ENCODE measurements around the gene OR7C1. TPM values are rescaled to one million over a fixed set of nuclear protein-coding genes. Genes with fewer than 3 reads are reported as not detected.
"Not testable (repeated sequence)": the region's sequence is repeated elsewhere in the genome, so short reads cannot be mapped to it uniquely, and the experiment has no call there.

The OR7C1 gene
- polyA plus RNA-seq, 3 donors: 0.06 to 0.12 (median 0.11) TPM

DNA sequence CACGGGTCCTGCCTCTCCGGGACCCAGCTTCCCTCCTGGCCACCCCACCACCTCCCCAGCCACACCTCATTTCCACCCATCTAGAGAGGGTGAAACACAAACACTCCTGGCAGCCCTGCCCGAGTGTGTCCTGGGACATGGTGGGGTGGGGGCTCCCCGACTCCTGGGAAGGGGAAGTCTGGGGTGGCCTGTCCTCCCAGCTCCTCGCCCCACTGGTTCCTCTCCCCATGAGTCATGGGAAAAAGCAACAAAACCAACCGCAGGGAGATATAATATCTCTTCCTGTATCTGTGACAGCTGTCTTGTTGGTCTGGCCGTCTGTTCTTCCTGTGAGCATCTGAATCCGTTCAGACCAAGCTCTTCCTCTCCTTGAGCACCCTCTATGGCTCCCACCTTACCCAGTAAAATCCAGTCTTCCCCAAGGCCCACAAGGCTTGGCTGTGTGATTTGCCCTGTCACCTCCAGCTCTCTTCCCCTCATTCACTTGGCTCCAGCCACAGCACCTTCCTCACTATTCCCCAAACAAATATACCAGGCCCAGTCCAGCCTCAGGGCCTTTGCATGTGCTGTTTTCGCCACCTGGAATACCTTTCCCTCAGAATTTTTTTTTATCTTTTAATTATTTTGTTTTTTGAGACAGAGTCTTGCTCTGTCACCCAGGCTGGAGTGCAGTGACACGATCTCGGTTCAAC lies 49.7 kb downstream of the OR7C1 start:
- not testable (repeated sequence) for DNase-seq

DNA sequence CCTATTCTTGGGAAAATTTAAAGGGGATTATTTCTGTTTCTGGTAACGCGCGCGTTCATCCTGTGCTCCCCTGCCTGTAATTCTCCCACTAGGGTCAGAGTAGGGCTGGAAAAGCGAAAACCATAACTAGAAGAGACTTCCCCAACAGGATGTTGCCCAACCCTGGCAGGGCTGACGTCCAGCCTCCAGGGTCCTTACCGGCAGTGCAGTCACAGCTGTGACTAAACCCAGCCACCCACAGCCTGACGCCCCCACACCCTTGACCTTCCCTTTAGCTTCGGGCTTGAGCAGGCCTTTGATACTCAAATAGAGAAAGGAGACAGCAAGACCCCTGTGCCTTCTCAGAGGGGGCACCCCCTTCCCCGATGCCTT lies 50.3 kb downstream of the OR7C1 start:
- not testable (repeated sequence) for DNase-seq

- not testable (repeated sequence) for DNase-seq
Measured at GRCh38 chr19:14783410-14783998, 51.5 kb downstream of the OR7C1 start.

DNA sequence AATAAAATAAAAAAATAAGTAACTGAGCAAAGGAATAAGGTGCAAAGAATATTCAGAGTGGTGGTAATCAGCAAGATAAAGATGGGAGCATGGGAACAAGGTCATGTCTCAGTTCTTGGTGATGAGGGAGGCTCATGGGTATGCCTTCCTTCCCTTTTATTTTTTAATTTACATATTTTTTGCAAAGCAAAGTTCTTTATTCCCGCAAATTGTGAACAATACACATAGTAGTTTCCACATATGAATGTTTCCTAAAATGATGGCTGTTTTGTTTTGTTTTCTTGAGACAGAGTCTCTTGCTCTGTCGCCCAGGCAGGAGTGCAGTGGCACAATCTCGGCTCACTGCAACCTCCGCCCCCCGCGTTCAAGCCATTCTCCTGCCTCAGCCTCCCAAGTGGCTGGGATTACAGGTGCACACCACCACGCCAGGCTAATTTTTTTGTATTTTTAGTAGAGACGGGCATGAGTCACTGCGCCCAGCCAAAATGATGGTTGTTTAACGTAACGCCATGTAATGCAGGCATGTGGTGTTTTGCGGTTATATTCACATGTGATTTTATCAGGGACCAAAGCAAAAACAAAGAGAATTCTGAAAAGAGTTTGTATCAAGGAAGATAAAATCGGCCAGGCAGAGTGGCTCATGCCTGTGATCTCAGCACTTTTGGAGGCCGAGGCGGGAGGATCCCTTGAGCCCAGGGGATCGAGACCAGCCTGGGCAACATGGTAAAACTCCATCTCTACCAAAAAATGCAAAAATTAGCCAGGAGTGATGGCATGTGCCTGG lies 52.2 kb downstream of the OR7C1 start:
- DNase-seq: no peak

- DNase-seq: not testable (repeated sequence)
Measured at GRCh38 chr19:14781713-14782536, 53.1 kb downstream of the OR7C1 start.

GRCh38 chr19:14780622-14781225 lies 54.3 kb downstream of the OR7C1 start:
- DNase-seq: not testable (repeated sequence)

GRCh38 chr19:14779151-14779550 lies 55.8 kb downstream of the OR7C1 start:
- DNase-seq: no peak

DNA sequence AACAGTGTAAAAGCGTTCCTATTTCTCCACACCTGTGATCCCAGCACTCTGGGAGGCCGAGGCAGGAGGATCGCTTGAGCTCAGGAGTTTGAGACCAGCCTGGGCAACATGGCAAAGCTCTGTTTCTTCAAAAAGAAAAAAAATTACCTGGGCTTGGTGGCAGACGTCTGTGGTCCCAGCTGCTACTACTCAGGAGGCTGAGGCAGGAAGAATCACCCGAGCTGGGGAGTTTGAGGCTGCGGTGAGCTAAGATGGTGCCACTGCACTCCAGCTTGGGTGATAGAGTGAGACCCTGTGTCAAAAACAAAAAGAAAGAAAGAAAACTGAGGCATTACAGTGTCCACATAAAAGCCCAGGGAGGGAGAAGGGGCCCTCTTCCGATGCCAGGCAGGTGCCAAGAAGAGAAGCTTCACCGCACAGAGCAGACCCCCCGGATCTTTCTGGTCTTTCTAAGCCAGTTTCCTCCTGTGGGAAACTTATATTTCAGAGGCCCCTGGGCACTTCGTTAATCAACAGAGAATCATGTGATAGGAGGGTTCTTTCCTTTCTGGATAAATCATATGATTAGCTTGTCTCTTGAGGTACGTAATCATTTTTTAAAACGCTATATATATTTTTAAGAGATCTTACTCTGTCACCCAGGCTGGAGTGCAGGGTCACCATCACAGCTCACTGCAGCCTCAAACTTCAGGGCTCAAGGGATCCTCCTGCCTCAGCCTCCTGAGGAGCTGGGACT lies 56.7 kb downstream of the OR7C1 start, which contains the start of gene ADGRE2:
TSS of gene ADGRE2 (minus strand) at position 451 of the 736 bp plus-strand sequence. CDS start 1,804 bp downstream, outside the sequence.
- DNase-seq: not testable (repeated sequence)

DNA sequence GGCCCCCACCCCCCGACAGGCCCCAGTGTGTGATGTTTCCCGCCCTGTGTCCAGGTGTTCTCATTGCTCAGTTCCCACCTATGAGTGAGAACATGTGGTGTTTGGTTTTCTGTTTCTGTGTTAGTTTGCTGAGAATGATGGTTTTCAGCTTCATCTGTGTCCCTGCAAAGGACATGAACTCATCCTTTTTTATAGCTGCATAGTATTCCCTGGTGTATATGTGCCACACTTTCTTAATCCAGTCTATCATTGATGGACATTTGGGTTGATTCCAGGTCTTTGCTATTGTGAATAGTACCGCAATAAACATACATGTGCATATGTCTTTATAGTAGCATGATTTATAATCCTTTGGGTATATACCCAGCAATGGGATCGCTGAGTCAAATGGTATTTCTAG lies 57.3 kb downstream of the OR7C1 start:
- not testable (repeated sequence) for DNase-seq

DNA sequence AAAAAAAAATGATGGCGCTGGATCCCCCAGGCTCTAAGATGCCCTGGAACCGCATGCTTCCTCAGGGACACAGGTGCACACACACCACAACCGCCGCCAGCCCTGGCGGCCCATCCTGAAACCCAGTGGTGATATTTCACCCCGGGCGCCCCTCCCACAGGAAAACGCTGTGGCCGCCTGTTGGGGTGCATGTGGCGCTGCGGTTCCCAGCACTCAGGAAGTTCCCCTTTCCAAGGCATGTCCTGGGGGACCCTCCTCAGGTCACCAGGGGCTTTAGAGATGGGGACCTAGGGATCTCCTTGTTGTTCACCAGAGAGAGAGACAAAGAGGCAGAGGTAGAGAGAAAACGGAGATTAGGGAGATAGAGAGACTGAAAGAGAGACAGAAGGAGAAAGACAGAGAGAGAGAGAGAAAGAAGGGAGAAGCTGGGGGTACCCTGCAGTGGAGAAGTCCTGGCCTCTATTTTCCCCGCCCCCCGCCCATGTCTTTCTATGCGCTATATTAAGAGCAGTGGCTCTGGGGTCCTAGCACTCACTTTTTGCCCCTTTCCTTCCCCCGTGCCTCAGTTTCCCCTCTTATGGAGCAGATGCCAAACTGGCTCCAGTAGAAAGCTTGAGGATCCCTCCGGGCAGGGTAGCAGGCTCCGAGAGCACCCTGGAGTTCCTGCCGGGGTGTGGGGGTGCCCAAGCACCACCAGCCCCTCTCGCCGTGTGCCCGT lies 59.0 kb downstream of the OR7C1 start:
- no peak for DNase-seq

DNA sequence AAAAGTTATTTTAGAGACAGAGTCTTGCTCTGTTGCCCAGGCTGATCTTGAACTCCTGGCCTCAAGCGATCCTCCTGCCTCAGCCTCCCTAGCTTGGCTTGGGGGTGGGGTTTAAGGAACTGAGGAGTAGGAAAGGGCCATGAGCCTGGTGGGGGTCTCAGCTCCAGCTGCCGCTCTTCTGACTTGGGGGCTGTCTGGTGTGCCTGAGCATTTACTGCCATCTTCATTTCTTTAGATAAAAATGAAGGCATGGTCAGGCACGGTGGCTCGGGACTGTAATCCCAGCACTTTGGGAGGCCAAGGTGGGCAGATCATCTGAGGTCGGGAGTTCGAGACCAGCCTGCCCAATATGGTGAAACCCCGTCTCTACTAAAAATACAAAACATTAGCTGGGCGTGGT lies 59.7 kb downstream of the OR7C1 start:
- not testable (repeated sequence) for DNase-seq

GRCh38 chr19:14774373-14774772 lies 60.6 kb downstream of the OR7C1 start:
- DNase-seq: no peak

GRCh38 chr19:14773722-14774121 lies 61.3 kb downstream of the OR7C1 start:
- DNase-seq: not testable (repeated sequence)

DNA sequence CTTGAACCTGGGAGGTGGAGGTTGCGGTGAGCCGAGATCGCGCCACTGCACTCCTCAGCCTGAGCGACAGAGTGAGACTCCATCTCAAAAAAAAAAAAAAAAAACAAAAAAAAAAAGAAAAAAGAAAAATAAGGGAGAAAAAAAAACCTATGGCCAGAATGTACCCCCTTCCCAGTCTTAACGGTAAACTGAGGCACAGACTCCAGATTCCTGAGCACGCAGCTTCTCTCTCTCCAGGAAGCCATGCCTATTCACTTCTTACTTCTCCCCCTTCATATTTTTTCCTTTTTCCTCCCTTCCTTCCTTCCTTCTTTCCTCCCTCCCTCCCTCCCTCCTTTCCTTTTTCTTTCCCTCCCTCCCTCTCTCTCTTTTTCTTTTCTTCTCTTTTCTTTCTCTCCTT lies 62.0 kb downstream of the OR7C1 start:
- DNase-seq: no peak

GRCh38 chr19:14772467-14772866 lies 62.5 kb downstream of the OR7C1 start:
- DNase-seq: no peak

- no peak for DNase-seq
Measured at GRCh38 chr19:14770944-14771839, 63.8 kb downstream of the OR7C1 start.

- no peak for DNase-seq
Measured at GRCh38 chr19:14770136-14770535, 64.8 kb downstream of the OR7C1 start.

DNA sequence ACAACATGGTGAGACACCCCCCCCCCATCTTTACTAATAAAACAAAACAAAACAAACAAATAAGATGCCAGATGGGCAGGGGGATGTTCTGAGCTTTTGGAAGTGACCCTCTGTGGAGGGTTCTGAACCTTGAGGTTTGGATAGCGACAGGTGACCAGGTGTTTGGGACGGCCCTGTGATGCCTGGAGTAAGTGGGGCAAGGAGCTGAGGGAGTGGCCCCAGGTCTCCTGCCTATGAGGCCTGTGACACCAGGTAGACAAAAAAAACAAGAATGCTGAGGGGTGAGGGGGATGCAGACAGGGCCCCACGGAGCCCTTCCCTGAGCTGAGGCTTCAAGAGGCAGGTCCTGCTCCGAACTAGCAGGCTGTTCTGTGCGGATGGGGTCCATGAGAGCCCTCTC lies 65.8 kb downstream of the OR7C1 start:
- DNase-seq: no peak

DNA sequence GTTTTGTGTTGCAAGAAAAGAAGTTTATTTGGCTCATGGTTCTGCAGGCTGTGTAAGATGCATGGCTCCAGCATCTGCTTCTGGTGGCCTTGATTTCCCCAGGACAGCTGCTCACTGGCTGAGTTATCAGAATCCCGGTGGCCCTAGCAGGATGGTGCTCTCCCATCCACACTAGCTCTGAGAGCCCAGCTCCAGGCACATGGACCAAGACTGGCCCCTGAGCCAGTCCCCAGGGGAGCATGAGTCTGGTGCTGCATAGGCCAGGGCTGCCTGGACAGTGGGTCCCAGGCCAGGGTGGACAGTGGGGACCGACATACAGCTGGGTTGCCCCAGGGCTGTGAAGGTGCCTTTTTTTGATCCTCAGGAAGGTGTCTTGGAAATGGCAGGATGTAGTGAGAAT lies 67.0 kb downstream of the OR7C1 start:
- DNase-seq: no peak
